IMR-90 (cell line): Measurements from ENCODE around the gene DDN. TPM values are rescaled to one million over a fixed set of nuclear protein-coding genes. Genes with fewer than 3 reads are reported as not detected.

Source experiments
- ATAC-seq: fragments of 200-7000 bp; cut with Tn5 transposase; 2 replicates; pipeline ENCODE4 v1.9.1; 2020; ENCODE audit warnings: low read depth, mild to moderate bottlenecking, moderate library complexity
- BruUV-seq: library from RNA; stranded (reverse); fragments of 400-500 nt; replicated peaks from 2 replicates; lab custom pipeline; 2021; lab: Mats Ljungman, UMichigan
- CTCF ChIA-PET: fragments of 300-600 bp; formaldehyde crosslinking; extraction: SDS; loops from one replicate; lab custom pipeline; 2021; ENCODE audit warnings: antibody characterized with exemption; lab: Yijun Ruan, JAX
- POLR2A ChIA-PET: fragments of 300-600 bp; sonication (Branson Sonifier 250); formaldehyde crosslinking; loops from one replicate; lab custom pipeline; 2022; ENCODE audit warnings: antibody characterized with exemption; ENCODE audit not compliant: unreplicated experiment; lab: Charles Lee
- DNase-seq: peaks from one replicate; pipeline ENCODE4 v3.0.0; 2013
- H2AFZ ChIP-seq: replicated peaks from 2 replicates; pipeline ENCODE3; 2013; ENCODE audit warnings: low read length, mild to moderate bottlenecking; ENCODE audit not compliant: poor library complexity
- H2AK5ac ChIP-seq: 2 replicates; pipeline ENCODE4 v1.6.1; 2013; ENCODE audit warnings: low read depth, low read length, inconsistent platforms
- H2AK9ac ChIP-seq: replicated peaks from 2 replicates; pipeline ENCODE3; 2013; ENCODE audit warnings: mild to moderate bottlenecking, low read depth, low read length, moderate library complexity; ENCODE audit not compliant: poor library complexity
- H2BK120ac ChIP-seq: 2 replicates; pipeline ENCODE4 v1.6.1; 2013; ENCODE audit warnings: low read depth, low read length, inconsistent platforms
- H2BK15ac ChIP-seq: 3 replicates; pipeline ENCODE4 v1.6.1; 2013; ENCODE audit warnings: low read depth, low read length, inconsistent platforms
- H2BK20ac ChIP-seq: 2 replicates; pipeline ENCODE4 v1.6.1; 2013; ENCODE audit warnings: low read depth, mild to moderate bottlenecking, inconsistent platforms, low read length, moderate library complexity
- H2BK5ac ChIP-seq: 2 replicates; pipeline ENCODE4 v1.6.1; 2013; ENCODE audit warnings: mild to moderate bottlenecking, low read depth, low read length, inconsistent platforms; ENCODE audit not compliant: poor library complexity, severe bottlenecking
- H3K14ac ChIP-seq: replicated peaks from 2 replicates; pipeline ENCODE4 v1.6.1; 2013; ENCODE audit warnings: low read depth, low read length, inconsistent platforms
- H3K18ac ChIP-seq: 2 replicates; pipeline ENCODE4 v1.6.1; 2013; ENCODE audit warnings: low read depth, low read length, control low read depth
- H3K23ac ChIP-seq: 2 replicates; pipeline ENCODE4 v1.6.1; 2013; ENCODE audit warnings: low read depth, low read length, inconsistent platforms
- H3K27ac ChIP-seq: 2 replicates; pipeline ENCODE4 v1.5.1; 2013; ENCODE audit warnings: mild to moderate bottlenecking, control low read depth, low read length; ENCODE audit not compliant: insufficient read depth
- H3K27me3 ChIP-seq: 2 replicates; pipeline ENCODE4 v1.6.1; 2013; ENCODE audit warnings: low read length; ENCODE audit not compliant: control insufficient read depth, insufficient read depth
- H3K36me3 ChIP-seq: 2 replicates; pipeline ENCODE4 v1.6.1; 2013; ENCODE audit warnings: low read length, mixed read lengths; ENCODE audit not compliant: control insufficient read depth, insufficient read depth
- H3K4ac ChIP-seq: 2 replicates; pipeline ENCODE4 v1.6.1; 2013; ENCODE audit warnings: low read depth, low read length, inconsistent platforms
- H3K4me1 ChIP-seq: 2 replicates; pipeline ENCODE4 v1.6.1; 2013; ENCODE audit warnings: low read length, mixed read lengths; ENCODE audit not compliant: control insufficient read depth, insufficient read depth
- H3K4me2 ChIP-seq: 2 replicates; pipeline ENCODE4 v1.6.1; 2013; ENCODE audit warnings: low read depth, mild to moderate bottlenecking, control low read depth, low read length, moderate library complexity
- H3K4me3 ChIP-seq: 2 replicates; pipeline ENCODE4 v1.5.1; 2013; ENCODE audit warnings: low read depth, mild to moderate bottlenecking, control low read depth, low read length, moderate library complexity; ENCODE audit not compliant: insufficient read depth
- H3K56ac ChIP-seq: 2 replicates; pipeline ENCODE4 v1.6.1; 2013; ENCODE audit warnings: low read length, inconsistent platforms; ENCODE audit not compliant: insufficient read depth; ENCODE audit errors: extremely low read depth
- H3K79me1 ChIP-seq, 2 experiments: 2 replicates each; pipeline ENCODE4 v1.6.1; 2013; ENCODE audit warnings: low read length in 2 of 2, inconsistent platforms in 1 of 2, low read depth in 1 of 2
- H3K9ac ChIP-seq: 2 replicates; pipeline ENCODE4 v1.6.1; 2013; ENCODE audit warnings: low read depth, low read length, control low read depth
- H3K9me1 ChIP-seq: 2 replicates; pipeline ENCODE4 v1.6.1; 2013; ENCODE audit warnings: low read length, inconsistent platforms; ENCODE audit not compliant: insufficient read depth
- H3K9me3 ChIP-seq: 2 replicates; pipeline ENCODE4 v1.6.1; 2013; ENCODE audit warnings: low read length; ENCODE audit not compliant: control insufficient read depth, insufficient read depth
- H4K20me1 ChIP-seq: 2 replicates; pipeline ENCODE4 v1.6.1; 2013; ENCODE audit warnings: low read length, inconsistent platforms; ENCODE audit not compliant: insufficient read depth
- H4K5ac ChIP-seq: 2 replicates; pipeline ENCODE4 v1.6.1; 2013; ENCODE audit warnings: mild to moderate bottlenecking, low read depth, low read length, control low read depth
- H4K8ac ChIP-seq, 2 experiments: 2 replicates each; pipeline ENCODE4 v1.6.1; 2013; ENCODE audit warnings: low read depth in 2 of 2, low read length in 2 of 2, control low read depth in 1 of 2, inconsistent platforms in 1 of 2
- H4K91ac ChIP-seq: 2 replicates; pipeline ENCODE4 v1.6.1; 2013; ENCODE audit warnings: low read depth, low read length, inconsistent platforms; ENCODE audit not compliant: insufficient read depth
- BHLHE40 ChIP-seq: fragments of 150-350 bp; IDR thresholded peaks from 2 replicates; pipeline ENCODE4 v1.6.1; 2016; ENCODE audit warnings: mild to moderate bottlenecking, low read depth, low read length
- FOS ChIP-seq: fragments of 150-350 bp; IDR thresholded peaks from 2 replicates; pipeline ENCODE4 v1.6.1; 2016; ENCODE audit warnings: low read depth, low read length
- MXI1 ChIP-seq: IDR thresholded peaks from 2 replicates; pipeline ENCODE4 v1.6.1; 2012; ENCODE audit warnings: low read depth, mild to moderate bottlenecking, low read length, moderate library complexity, borderline replicate concordance
- NFE2L2 ChIP-seq: fragments of 150-350 bp; IDR thresholded peaks from 2 replicates; pipeline ENCODE4 v1.6.1; 2016; ENCODE audit warnings: low read depth, mild to moderate bottlenecking, low read length
- whole genome bisulfite sequencing, 2 experiments: methylation state at CpG; one replicate each; pipeline versions ENCODE4 v1.1.5 to v1.1.7; 2013; ENCODE audit warnings: missing lambda C conversion rate in 2 of 2; ENCODE audit not compliant: insufficient read length in 1 of 2; ENCODE audit errors: extremely low coverage in 2 of 2; 5-methylcytosine and 5-hydroxymethylcytosine counted together
- dilution Hi-C: fragments of 300-500 bp; cut with HindIII; formaldehyde crosslinking; loops from one replicate; pipeline ENCODE4 v1.14.3; 2018; ENCODE audit warnings: low sequenced_read_pairs; ENCODE audit not compliant: unreplicated experiment
- in situ Hi-C: fragments of 300-500 bp; cut with MboI; formaldehyde crosslinking; loops from 3 replicates; pipeline ENCODE4 v1.14.3; 2019; ENCODE audit warnings: low sequenced_read_pairs, inconsistent platforms, mixed read lengths
- intact Hi-C: fragments of 100-400 bp; cut with micrococcal nuclease; formaldehyde crosslinking; loops from 2 replicates; pipeline ENCODE4 v1.10.0; 2022
- polyA plus RNA-seq, 3 experiments: library from polyadenylated mRNA; depleted of rRNA; stranded (reverse); fragments of >200 nt; gene quantifications; 2 replicates each; pipeline ENCODE4 v1.2.3, GENCODE V29; 2012; ENCODE audit warnings: low replicate concordance in 1 of 3
- total RNA-seq: library from RNA; depleted of rRNA; stranded (reverse); fragments of >200 nt; gene quantifications from 2 replicates; pipeline ENCODE4 v1.2.3, GENCODE V29; 2012

Gene DDN
- total and polyA plus RNA-seq, 2 of the 4 experiments (the other 2 are of a cell fraction), result 0.18 to 0.21 TPM

- Histone ChIP-seq H2BK5ac (no peak overlapping the region), H3K79me1 (peaks cover 0 to 9% of the 10 kb centered on the region in 2 experiments; a peak in 1 of 4 replicates), H4K91ac (no peak overlapping the region), H4K5ac (no peak overlapping the region), H3K9me3 (no peaks in the 10 kb centered on the region), H3K9ac (no peak overlapping the region), H2AK9ac (peak overlapping the region; percentile 80), H3K4me1 (peaks cover 14% of the 10 kb centered on the region), H3K9me1 (peaks cover 3% of the 10 kb centered on the region), H2AFZ (peak overlapping the region; percentile 85), H3K4ac (no peak overlapping the region), H2BK15ac (no peak overlapping the region), H3K27me3 (peaks cover 27% of the 10 kb centered on the region), H4K8ac (no peak overlapping the region), H3K18ac (no peak overlapping the region), H3K36me3 (peaks cover 20% of the 10 kb centered on the region), H3K4me3 (peak overlapping the region; percentile 10; the same call in 1 of the 2 replicates), H3K14ac (no peak overlapping the region), H3K27ac (no peak overlapping the region), H4K20me1 (peaks cover 6% of the 10 kb centered on the region; the same call in 1 of the 2 replicates), H2AK5ac (peak overlapping the region; percentile 7; the same call in 1 of the 2 replicates), H3K23ac (no peak overlapping the region; the same call in 1 of the 2 replicates), H2BK120ac (no peak overlapping the region), H2BK20ac (no peak overlapping the region), H3K4me2 (peak overlapping the region; percentile 43), H3K56ac (no peak overlapping the region)
- intact Hi-C loops (no loop called here), dilution Hi-C loops (no loop called here), in situ Hi-C loops (no loop called here)
- CTCF ChIA-PET, result interaction anchor here (2.9 kb wide), 1 partner anchor 11 kb away, joined by 17 read pairs; no protein-coding TSS in a partner anchor
- no TSS peak for BruUV-seq
- peak; percentile 30 for DNase-seq
- 0 out of 2 replicates have a peak, but pooled peaks have one; percentile 5 for ATAC-seq
- 8% methylated on average over 16 of the region's 48 CpGs; no CpG with 5 or more reads in 1 of the 2 experiments for WGBS, 2 experiments
- POLR2A ChIA-PET, result no interaction called here
- no peak for TF ChIP-seq MXI1
- peak; percentile 37; the same call in 1 of the 2 replicates for TF ChIP-seq BHLHE40
- 0 out of 2 replicates have a peak, but pooled peaks have one; percentile 21 for TF ChIP-seq FOS
- TF ChIP-seq NFE2L2, result no peak
These were observed 450 bp downstream of the DDN start for GRCh38 chr12:48998497-48999353.
